Measurements from ENCODE around the gene ZER1. TPM values are rescaled to one million over a fixed set of nuclear protein-coding genes. Genes with fewer than 3 reads are reported as not detected.

ZER1 gene
- polyA plus RNA-seq, 1 donor from 2014 or later, result 30.6 TPM

GRCh38 chr9:128818099-128818838, 46.5 kb upstream of the ZER1 start, which contains the start of gene ENDOG:
ENDOG (plus strand) TSS chr9:128818500; CDS start chr9:128818685, 185 bp downstream.
- peak; percentile 56 for TF ChIP-seq REST (IDR thresholded peaks at IDR 0.05; ENCODE audit: borderline replicate concordance)
- TF ChIP-seq POLR2AphosphoS5 (IDR thresholded peaks at IDR 0.05), result peak; percentile 83
- no peak for TF ChIP-seq RAD21 (conservative IDR thresholded peaks at IDR 0.05)
- no peak for TF ChIP-seq TAF1 (IDR thresholded peaks at IDR 0.05; ENCODE audit: low read depth)
- TF ChIP-seq SMC3 (conservative IDR thresholded peaks at IDR 0.05; ENCODE audit: poor library complexity), result peak; percentile 57
- peak; percentile 26 for TF ChIP-seq EP300 (conservative IDR thresholded peaks at IDR 0.05; ENCODE audit: poor library complexity, severe bottlenecking)
- no peak for TF ChIP-seq EZH2 (IDR thresholded peaks at IDR 0.05; ENCODE audit: borderline replicate concordance, insufficient read depth, low read length, poor library complexity, severe bottlenecking)
- TF ChIP-seq MXI1 (conservative IDR thresholded peaks at IDR 0.05; ENCODE audit: poor library complexity, severe bottlenecking), result peak; percentile 83
- peak; percentile 95 for TF ChIP-seq CTCF (IDR thresholded peaks at IDR 0.05; ENCODE audit: poor library complexity, severe bottlenecking)
- Histone ChIP-seq H3K4me2 (ENCODE audit: low read length) (peak within 1 kb of the TSS; percentile 84), H3K9me3 (ENCODE audit: low read length) (no peaks in the 10 kb centered on the region), H2AFZ (ENCODE audit: low read depth, low read length) (peak within 1 kb of the TSS; percentile 56), H3K27me3 (ENCODE audit: insufficient read depth, low read depth, low read length) (no peaks in the 10 kb centered on the region), H3K79me2 (replicated peaks; ENCODE audit: insufficient read depth, low read length) (no peaks in the 10 kb centered on the region), H3K27ac (ENCODE audit: low read length) (peak within 1 kb of the TSS; percentile 81), H4K20me1 (ENCODE audit: insufficient read depth) (no peaks in the 10 kb centered on the region), H3K9ac (ENCODE audit: low read length) (peak within 1 kb of the TSS; percentile 71), H3K9me2 (ENCODE audit: insufficient read depth, low read length) (no peaks in the 10 kb centered on the region), H3K36me3 (ENCODE audit: insufficient read depth, low read length) (no peaks in the 10 kb centered on the region), H3K4me3 (ENCODE audit: low read length) (peak within 1 kb of the TSS; percentile 93), H3F3A (ENCODE audit: insufficient read depth, low read length, poor library complexity, severe bottlenecking) (no peaks in the 10 kb centered on the region)

GRCh38 chr9:128810873-128811272, 39.1 kb upstream of the ZER1 start:
- no peaks in the 10 kb centered on the region for H3F3A ChIP-seq (ENCODE audit: insufficient read depth, low read length, poor library complexity, severe bottlenecking)
- no peaks in the 10 kb centered on the region for H4K20me1 ChIP-seq (ENCODE audit: insufficient read depth)
- no peaks in the 10 kb centered on the region for H3K27me3 ChIP-seq (ENCODE audit: insufficient read depth, low read depth, low read length)
- H3K79me2 ChIP-seq (replicated peaks; ENCODE audit: insufficient read depth, low read length), result no peaks in the 10 kb centered on the region
- H3K9ac ChIP-seq (ENCODE audit: low read length), result no peak overlapping the region
- H2AFZ ChIP-seq (ENCODE audit: low read depth, low read length), result no peak overlapping the region
- no peak overlapping the region for H3K27ac ChIP-seq (ENCODE audit: low read length)
- H3K4me2 ChIP-seq (ENCODE audit: low read length), result no peak overlapping the region
- no peak overlapping the region for H3K4me3 ChIP-seq (ENCODE audit: low read length)
- no peaks in the 10 kb centered on the region for H3K9me3 ChIP-seq (ENCODE audit: low read length)
- H3K36me3 ChIP-seq (ENCODE audit: insufficient read depth, low read length), result no peaks in the 10 kb centered on the region
- no peak for TF ChIP-seq EP300 (conservative IDR thresholded peaks at IDR 0.05; ENCODE audit: poor library complexity, severe bottlenecking)
- TF ChIP-seq MXI1 (conservative IDR thresholded peaks at IDR 0.05; ENCODE audit: poor library complexity, severe bottlenecking), result no peak
- no peak for TF ChIP-seq REST (IDR thresholded peaks at IDR 0.05; ENCODE audit: borderline replicate concordance)
- no peak for TF ChIP-seq TAF1 (IDR thresholded peaks at IDR 0.05; ENCODE audit: low read depth)
- no peak for TF ChIP-seq CTCF (IDR thresholded peaks at IDR 0.05; ENCODE audit: poor library complexity, severe bottlenecking)
- TF ChIP-seq RAD21 (conservative IDR thresholded peaks at IDR 0.05), result no peak
- TF ChIP-seq EZH2 (IDR thresholded peaks at IDR 0.05; ENCODE audit: borderline replicate concordance, insufficient read depth, low read length, poor library complexity, severe bottlenecking), result no peak
- TF ChIP-seq POLR2AphosphoS5 (IDR thresholded peaks at IDR 0.05), result no peak
- no peak for TF ChIP-seq SMC3 (conservative IDR thresholded peaks at IDR 0.05; ENCODE audit: poor library complexity)
- no peaks in the 10 kb centered on the region for H3K9me2 ChIP-seq (ENCODE audit: insufficient read depth, low read length)

Data from neural cell (in vitro differentiated cells).